ENCODE results near the gene SLC15A3.

The SLC15A3 gene

DNA sequence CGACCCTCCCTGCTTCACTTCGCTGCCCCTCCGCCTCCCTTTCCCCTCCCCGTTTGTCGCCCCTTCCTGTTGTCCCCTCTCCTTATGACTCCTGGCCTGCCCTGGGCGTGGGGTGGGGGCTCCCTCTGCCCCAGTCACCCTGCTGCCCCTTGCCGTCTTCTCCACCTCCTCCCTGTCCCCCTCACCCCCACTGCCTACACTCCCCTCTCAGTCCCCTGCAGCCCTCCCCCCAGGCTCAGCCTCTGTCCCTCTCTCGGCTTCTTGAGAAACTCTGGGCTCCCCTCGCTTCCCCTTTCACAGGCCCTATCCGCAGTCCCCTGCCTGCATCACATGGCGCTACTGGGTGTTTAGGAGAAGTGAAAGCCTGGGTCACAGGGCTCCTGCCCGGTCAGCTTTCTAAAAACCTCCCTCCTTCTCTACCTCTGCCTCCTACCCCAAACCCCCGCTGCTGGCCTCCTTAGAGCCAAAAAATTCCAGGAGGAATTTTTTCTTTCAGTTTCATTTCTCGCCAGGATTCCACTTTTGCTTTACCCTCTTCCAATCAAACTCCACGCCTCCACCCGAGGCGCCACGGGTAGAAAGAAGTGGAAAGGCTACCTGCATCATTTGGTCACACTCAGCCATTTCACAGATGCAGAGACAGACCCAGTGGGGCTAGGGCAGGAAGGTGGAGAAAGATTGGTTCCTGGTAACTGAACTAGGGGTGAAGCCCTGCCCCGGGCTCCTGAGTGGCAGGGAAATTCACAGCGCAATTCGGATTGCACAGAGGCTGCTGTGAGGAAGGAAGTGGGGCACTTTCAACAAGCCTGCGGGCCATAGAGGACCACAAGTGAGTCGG, at the start of gene SLC15A3:
TSS of gene SLC15A3 (minus strand) at position 273 of the 838 bp plus-strand sequence. CDS start 625 bp downstream, outside the sequence.
- DNase-seq (ENCODE audit: low spot score) = no peak

DNA sequence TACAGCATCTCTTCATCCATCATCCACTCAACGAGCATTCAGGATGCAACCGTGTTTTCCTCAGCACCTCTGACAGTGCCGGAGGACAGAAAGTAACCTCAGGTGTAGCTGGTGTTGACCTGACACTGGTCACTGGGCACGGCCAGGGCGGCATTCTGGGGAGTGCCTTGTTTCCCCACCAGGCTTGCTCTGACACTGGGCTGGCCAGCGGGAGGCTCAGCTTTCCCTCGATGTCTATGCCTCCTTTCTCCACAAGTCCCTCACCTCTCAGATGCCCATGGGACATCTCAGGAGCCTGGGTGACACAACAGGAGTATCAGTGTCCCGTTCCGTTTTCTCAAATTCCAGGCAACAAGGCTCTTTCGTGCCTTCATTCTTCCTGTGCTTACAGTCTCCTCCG, 48.5 kb upstream of the SLC15A3 start:
- no peak for DNase-seq (ENCODE audit: low spot score)

GRCh38 chr11:60996381-60997138, 44.6 kb upstream of the SLC15A3 start:
- no peak for DNase-seq (ENCODE audit: low spot score)

GRCh38 chr11:60995798-60996197, 43.8 kb upstream of the SLC15A3 start:
- DNase-seq (ENCODE audit: low spot score) = no peak

- no peak for DNase-seq (ENCODE audit: low spot score)
These were observed 42.6 kb upstream of the SLC15A3 start for GRCh38 chr11:60994541-60995080.

GRCh38 chr11:60993615-60994014, 41.6 kb upstream of the SLC15A3 start:
- DNase-seq (ENCODE audit: low spot score) = no peak

DNA sequence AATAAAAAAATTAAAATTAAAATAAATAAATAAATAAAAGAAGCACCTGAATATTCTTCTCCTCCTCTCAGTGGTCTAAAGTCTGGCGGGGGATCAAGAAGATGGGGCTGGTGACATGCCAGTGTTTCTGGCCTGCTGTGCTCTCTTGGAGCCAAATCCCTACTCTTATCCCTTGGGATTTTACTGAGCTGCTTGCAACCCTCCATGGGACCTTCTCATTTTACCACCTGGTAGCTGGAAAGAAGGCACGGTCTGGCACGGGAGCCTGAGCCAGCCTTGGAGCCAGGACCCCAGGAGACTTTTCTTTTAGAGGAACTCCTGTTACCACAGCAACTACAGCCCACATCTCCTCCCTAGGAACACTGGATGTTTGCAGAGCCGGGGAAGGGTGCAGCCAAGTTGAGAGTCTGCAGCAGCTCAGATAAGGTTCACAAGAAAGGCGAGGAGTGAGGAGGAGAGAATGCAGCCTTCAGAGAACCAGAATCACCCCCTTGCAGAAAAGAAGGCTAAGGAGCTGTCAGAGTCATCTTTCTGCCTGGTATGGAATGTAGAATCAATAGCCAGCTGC, 41.0 kb upstream of the SLC15A3 start:
- no peak for DNase-seq (ENCODE audit: low spot score)

GRCh38 chr11:60991457-60991856, 39.5 kb upstream of the SLC15A3 start:
- DNase-seq (ENCODE audit: low spot score) = no peak

- no peak for DNase-seq (ENCODE audit: low spot score)
These were observed 37.2 kb upstream of the SLC15A3 start for GRCh38 chr11:60989093-60989650.

GRCh38 chr11:60988658-60989057, 36.7 kb upstream of the SLC15A3 start:
- DNase-seq (ENCODE audit: low spot score) = no peak

DNA sequence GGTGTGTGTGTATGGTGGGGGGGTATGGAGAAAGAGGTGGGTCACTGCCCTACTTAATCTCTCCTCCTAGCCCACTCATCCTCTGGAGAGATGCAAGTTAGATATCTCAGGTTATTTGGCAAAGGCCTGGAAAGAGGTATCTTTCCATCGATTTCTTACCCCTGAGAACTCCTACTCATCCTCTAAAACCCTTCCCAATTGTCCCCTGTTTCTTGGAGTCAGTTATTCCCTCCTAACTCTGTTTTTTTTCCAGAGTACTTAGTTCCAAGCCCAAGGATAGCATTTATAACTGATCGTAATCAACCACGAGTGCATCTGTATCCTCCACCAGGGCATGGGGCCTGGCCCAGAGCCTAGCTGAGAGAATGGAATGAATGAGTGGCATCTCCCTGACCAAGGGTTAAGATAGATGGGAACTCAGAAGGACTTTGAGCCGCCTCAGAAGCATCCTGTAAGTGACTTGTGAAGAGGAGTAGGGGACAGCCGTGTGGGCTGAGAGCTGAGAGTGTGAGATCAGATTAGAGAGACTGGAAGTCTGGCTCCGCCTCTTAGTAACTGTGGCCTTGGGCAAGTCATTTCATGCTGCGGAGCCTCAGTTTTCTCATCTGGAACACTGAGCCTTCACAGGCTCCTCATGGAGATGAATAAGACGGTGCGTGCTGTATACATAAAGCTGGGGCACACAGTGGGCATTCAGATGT, 35.8 kb upstream of the SLC15A3 start:
- no peak for DNase-seq (ENCODE audit: low spot score)

GRCh38 chr11:60985991-60986915, 34.3 kb upstream of the SLC15A3 start:
- no peak for DNase-seq (ENCODE audit: low spot score)

- DNase-seq (ENCODE audit: low spot score) = no peak
These were observed 33.5 kb upstream of the SLC15A3 start for GRCh38 chr11:60985501-60985900.

DNA sequence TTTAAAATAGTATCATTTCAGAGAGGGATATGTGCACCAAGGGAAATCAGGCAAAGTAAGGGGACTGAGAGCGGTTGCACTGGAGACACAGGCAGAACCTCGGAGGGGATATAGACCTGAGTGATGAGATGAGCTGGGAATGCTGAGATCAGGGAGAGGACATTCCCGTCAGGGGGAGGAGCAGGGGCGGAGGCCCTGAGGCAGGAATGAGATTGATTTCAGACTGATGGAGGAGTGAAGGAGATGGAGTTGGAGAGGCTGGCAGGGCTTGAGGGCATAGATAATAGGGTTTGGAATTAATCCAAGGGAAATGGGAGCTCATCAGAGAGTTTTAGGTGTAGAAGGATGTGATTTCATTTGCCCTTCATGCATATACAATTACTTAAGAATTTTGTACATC, 32.7 kb upstream of the SLC15A3 start:
- no peak for DNase-seq (ENCODE audit: low spot score)

DNA sequence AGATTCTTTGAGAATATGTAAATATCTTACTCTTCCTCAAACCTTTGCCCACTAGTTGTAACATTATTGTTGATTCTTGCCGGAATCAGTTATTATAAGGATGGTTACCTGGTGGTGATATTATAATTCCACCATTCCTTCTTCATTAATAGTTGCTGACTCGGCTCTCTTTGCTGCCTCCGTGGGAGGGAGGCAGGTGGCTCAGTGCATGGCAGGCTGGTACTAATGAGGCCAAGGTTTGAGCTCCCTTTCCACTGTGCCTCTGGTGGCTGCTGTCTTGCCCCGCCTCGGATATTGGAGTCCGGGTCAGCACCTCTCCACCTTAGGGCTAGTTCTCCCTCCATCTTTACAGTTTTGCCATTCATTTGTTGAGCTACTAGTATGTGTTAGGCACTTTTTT, 32.2 kb upstream of the SLC15A3 start:
- no peak for DNase-seq (ENCODE audit: low spot score)

- DNase-seq (ENCODE audit: low spot score) = no peak
These were observed 30.2 kb upstream of the SLC15A3 start for GRCh38 chr11:60982184-60982583.

DNA sequence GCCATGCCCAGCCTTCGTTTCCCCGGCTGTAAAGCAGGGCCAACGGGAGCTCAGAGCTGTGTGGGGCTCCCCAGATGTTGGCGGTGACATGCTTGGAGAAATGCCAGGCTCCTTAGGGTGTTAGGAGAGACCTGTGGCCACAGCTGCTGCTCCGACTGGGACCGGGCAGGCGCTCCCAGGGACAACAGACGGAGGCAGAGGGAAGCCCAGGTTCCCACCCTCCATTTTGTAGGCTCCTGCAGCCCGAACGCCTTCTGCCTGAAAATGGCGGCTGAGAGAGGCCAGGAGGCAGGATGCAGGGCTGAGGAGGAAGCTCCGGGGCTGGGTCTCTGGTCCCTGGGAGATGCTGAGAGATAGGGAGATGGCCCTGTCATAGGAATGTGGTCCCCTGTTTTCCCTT, 29.5 kb upstream of the SLC15A3 start:
- DNase-seq (ENCODE audit: low spot score) = no peak

GRCh38 chr11:60978546-60979380, 26.8 kb upstream of the SLC15A3 start:
- DNase-seq (ENCODE audit: low spot score) = no peak

GRCh38 chr11:60977836-60978235, 25.9 kb upstream of the SLC15A3 start:
- no peak for DNase-seq (ENCODE audit: low spot score)

GRCh38 chr11:60977224-60977623, 25.2 kb upstream of the SLC15A3 start:
- DNase-seq (ENCODE audit: low spot score) = no peak
